K562 (cell line): ENCODE measurements around the gene SSBP2. TPM values are rescaled to one million over a fixed set of nuclear protein-coding genes. Genes with fewer than 3 reads are reported as not detected.

Experiments
- ATAC-seq: fragments of 200-7000 bp; cut with Tn5 transposase; 3 replicates; pipeline ENCODE4 v1.9.1; 2020; ENCODE audit warnings: moderate library complexity
- BruUV-seq: library from RNA; stranded (reverse); fragments of 400-500 nt; replicated peaks from 2 replicates; lab custom pipeline; 2021; lab: Mats Ljungman, UMichigan
- CTCF ChIA-PET: fragments of 300-600 bp; formaldehyde crosslinking; extraction: SDS; loops from one replicate; lab custom pipeline; 2021; ENCODE audit warnings: low intra/inter-chr PET ratio; lab: Yijun Ruan, JAX
- POLR2A ChIA-PET: fragments of 300-600, 350-650 bp; sonication (Branson Sonifier 250); formaldehyde crosslinking; extraction: SDS; loops from one replicate; lab custom pipeline; 2021; ENCODE audit warnings: antibody characterized with exemption, inconsistent platforms; lab: Yijun Ruan, JAX
- DNase-seq, 4 experiments: peaks; one replicate each; pipeline versions ENCODE4 v3.0.0 to v3.0.0-alpha.2; 2011 to 2018; ENCODE audit warnings: low spot score in 3 of 4, mixed read lengths in 3 of 4; ENCODE audit errors: extremely low read depth in 1 of 4
- FAIRE-seq: peaks from 2 replicates; lab custom pipeline; 2011; peaks lifted over from hg19 to GRCh38; lab: Jason Lieb, UNC
- H2AFZ ChIP-seq: 2 replicates; pipeline ENCODE4 v1.6.0; 2011; ENCODE audit warnings: low read depth, low read length, control low read depth, inconsistent platforms
- H3K27ac ChIP-seq: fragments of 200-600 bp; 3 replicates; pipeline ENCODE4 v1.8.0; 2011; ENCODE audit warnings: low read depth, mild to moderate bottlenecking, control low read depth, inconsistent platforms, low read length, moderate library complexity, mixed read lengths; ENCODE audit errors: extremely low read depth
- H3K27me3 ChIP-seq, 2 experiments: fragments of 300-600 bp in 1 of 2; 2 replicates in 1 of 2; 3 replicates in 1 of 2; pipeline versions ENCODE4 v1.6.0 to v1.8.0; 2011; ENCODE audit warnings: inconsistent platforms in 2 of 2, low read length in 2 of 2, mild to moderate bottlenecking in 1 of 2, mixed read lengths in 1 of 2, moderate library complexity in 1 of 2; ENCODE audit not compliant: control insufficient read depth in 2 of 2, insufficient read depth in 2 of 2
- H3K36me3 ChIP-seq: fragments of 300-600 bp; 3 replicates; pipeline ENCODE4 v1.8.0; 2011; ENCODE audit warnings: mild to moderate bottlenecking, low read length, inconsistent platforms; ENCODE audit not compliant: control insufficient read depth, insufficient read depth
- H3K4me1 ChIP-seq, 2 experiments: fragments of 200-600 bp in 1 of 2; replicated peaks in 1 of 2; 2 replicates in 1 of 2; 3 replicates in 1 of 2; pipeline versions ENCODE4 v1.5.1 to v1.8.0; 2011; ENCODE audit warnings: inconsistent platforms in 2 of 2, low read length in 2 of 2, mild to moderate bottlenecking in 1 of 2, mixed read lengths in 1 of 2, moderate library complexity in 1 of 2; ENCODE audit not compliant: control insufficient read depth in 2 of 2, insufficient read depth in 2 of 2
- H3K4me2 ChIP-seq: 2 replicates; pipeline ENCODE4 v1.6.1; 2011; ENCODE audit warnings: low read length, control low read depth, inconsistent platforms, mixed read lengths; ENCODE audit not compliant: insufficient read depth
- H3K4me3 ChIP-seq: fragments of 200-600 bp; sonication (generic), shearing (Covaris generic); 2 replicates; pipeline ENCODE4 v1.5.1; 2016; ENCODE audit warnings: control low read depth, inconsistent platforms
- H3K79me2 ChIP-seq: fragments of 200-600 bp; 3 replicates; pipeline ENCODE4 v1.8.0; 2011; ENCODE audit warnings: low read length, inconsistent platforms; ENCODE audit not compliant: control insufficient read depth, insufficient read depth
- H3K9ac ChIP-seq, 2 experiments: 2 replicates each; pipeline versions ENCODE4 v1.6.0 to v1.6.1; 2011; ENCODE audit warnings: low read depth in 2 of 2, low read length in 2 of 2, control low read depth in 1 of 2, inconsistent platforms in 1 of 2, mild to moderate bottlenecking in 1 of 2, mixed read lengths in 1 of 2; ENCODE audit not compliant: insufficient read depth in 1 of 2
- H3K9me1 ChIP-seq: one replicate; pipeline ENCODE4 v1.6.0; 2011; ENCODE audit warnings: inconsistent platforms, mild to moderate bottlenecking, low read length, moderate library complexity; ENCODE audit not compliant: control insufficient read depth, insufficient read depth
- H3K9me3 ChIP-seq: replicated peaks from 2 replicates; pipeline ENCODE4 v1.5.1; 2011; ENCODE audit warnings: low read depth, low read length, inconsistent platforms; ENCODE audit not compliant: control insufficient read depth, insufficient read depth
- H4K20me1 ChIP-seq: replicated peaks from 2 replicates; pipeline ENCODE4 v1.6.1; 2011; ENCODE audit warnings: low read length, inconsistent platforms, mixed read lengths; ENCODE audit not compliant: control insufficient read depth, insufficient read depth
- CBFA2T3 ChIP-seq: fragments of 450-650 bp; IDR thresholded peaks from 2 replicates; pipeline ENCODE4 v1.6.1; 2017
- CXXC5 ChIP-seq: fragments of 250-450 bp; sonication (Bioruptor Pico); IDR thresholded peaks from 2 replicates; pipeline ENCODE4 v1.8.0; 2022; ENCODE audit warnings: inconsistent platforms, mild to moderate bottlenecking, moderate library complexity
- E2F6 ChIP-seq, 2 experiments: IDR thresholded peaks; 2 replicates each; pipeline ENCODE4 v1.6.1; 2011; ENCODE audit warnings: borderline replicate concordance in 1 of 2, control low read depth in 1 of 2, low read depth in 1 of 2, low read length in 1 of 2, mild to moderate bottlenecking in 1 of 2, mixed read lengths in 1 of 2, moderate library complexity in 1 of 2; ENCODE audit not compliant: insufficient read depth in 1 of 2, insufficient read length in 1 of 2, poor library complexity in 1 of 2, severe bottlenecking in 1 of 2; ENCODE audit errors: extremely low read depth in 1 of 2
- ETV1 ChIP-seq: fragments of 450-650 bp; conservative IDR thresholded peaks from 2 replicates; pipeline ENCODE4 v1.6.1; 2016; ENCODE audit warnings: missing genetic modification characterization, control low read depth, low read depth, missing compliant biosample characterization
- FOXP1 ChIP-seq: sonication (generic); formaldehyde crosslinking; IDR thresholded peaks from 2 replicates; pipeline ENCODE4 v1.8.0; 2022; ENCODE audit warnings: mild to moderate bottlenecking, missing genetic modification reagents
- HMBOX1 ChIP-seq: sonication (generic); IDR thresholded peaks from 2 replicates; pipeline ENCODE4 v1.6.1; 2016
- KDM1A ChIP-seq, 2 experiments: fragments of 450-650 bp; IDR thresholded peaks; 2 replicates each; pipeline ENCODE4 v1.6.1; 2016; ENCODE audit warnings: mild to moderate bottlenecking in 2 of 2
- MCM7 ChIP-seq, 2 experiments: fragments of 450-650 bp; IDR thresholded peaks; 2 replicates each; pipeline ENCODE4 v1.6.1; 2016 to 2018
- MIER1 ChIP-seq: fragments of 450-650 bp; IDR thresholded peaks from 2 replicates; pipeline ENCODE4 v1.6.1; 2016; ENCODE audit warnings: antibody characterized with exemption, mild to moderate bottlenecking, low read depth
- NONO ChIP-seq, 2 experiments: fragments of 200-400 bp in 1 of 2; fragments of 450-650 bp in 1 of 2; formaldehyde crosslinking in 1 of 2; IDR thresholded peaks; 2 replicates each; pipeline ENCODE4 v1.6.1; 2017; ENCODE audit warnings: low read depth in 2 of 2, mild to moderate bottlenecking in 2 of 2, moderate library complexity in 2 of 2, low read length in 1 of 2
- NR2C1 ChIP-seq, 2 experiments: fragments of 450-650 bp; IDR thresholded peaks; 2 replicates each; pipeline ENCODE4 v1.6.1; 2017; ENCODE audit warnings: mild to moderate bottlenecking in 2 of 2, antibody characterized with exemption in 1 of 2, inconsistent platforms in 1 of 2, missing compliant biosample characterization in 1 of 2, missing genetic modification characterization in 1 of 2
- NR2C2 ChIP-seq, 2 experiments: fragments of 200-800 bp in 1 of 2; sonication (Bioruptor generic) in 1 of 2; sonication (generic) in 1 of 2; formaldehyde crosslinking in 1 of 2; IDR thresholded peaks; 2 replicates each; pipeline versions ENCODE4 v1.6.1 to v1.8.0; 2016 to 2022; ENCODE audit warnings: mild to moderate bottlenecking in 1 of 2, missing compliant biosample characterization in 1 of 2, missing genetic modification characterization in 1 of 2, missing genetic modification reagents in 1 of 2
- SMARCA4 ChIP-seq: fragments of 450-650 bp; IDR thresholded peaks from 2 replicates; pipeline ENCODE4 v1.6.1; 2016
- TEAD1 ChIP-seq, 2 experiments: fragments of 450-650 bp in 1 of 2; sonication (generic) in 1 of 2; formaldehyde crosslinking; IDR thresholded peaks; 2 replicates each; pipeline versions ENCODE4 v1.4.0 to v1.8.0; 2020 to 2022; ENCODE audit warnings: mild to moderate bottlenecking in 2 of 2, missing genetic modification reagents in 1 of 2
- TEAD4 ChIP-seq, 2 experiments: sonication (generic) in 1 of 2; formaldehyde crosslinking in 1 of 2; IDR thresholded peaks; 2 replicates each; pipeline versions ENCODE4 v1.6.1 to v1.8.0; 2012 to 2022; ENCODE audit warnings: borderline replicate concordance in 1 of 2, inconsistent platforms in 1 of 2, low read length in 1 of 2, mild to moderate bottlenecking in 1 of 2, missing genetic modification reagents in 1 of 2
- THAP12 ChIP-seq: fragments of 250-450 bp; sonication (Bioruptor Pico); IDR thresholded peaks from 2 replicates; pipeline ENCODE4 v1.9.0; 2021; ENCODE audit warnings: mild to moderate bottlenecking, inconsistent platforms
- ZC3H8 ChIP-seq: fragments of 450-650 bp; IDR thresholded peaks from 2 replicates; pipeline ENCODE4 v1.6.1; 2017
- ZNF76 ChIP-seq: fragments of 250-450 bp; sonication (Bioruptor Pico); IDR thresholded peaks from 2 replicates; pipeline ENCODE4 v1.4.0; 2020; ENCODE audit warnings: mild to moderate bottlenecking, moderate library complexity, borderline replicate concordance
- WGBS: fragments of 100-300 bp; shearing (Covaris generic); methylation state at CpG from one replicate; pipeline ENCODE4 v1.1.6; 2016; ENCODE audit warnings: low coverage, mixed read lengths; ENCODE audit not compliant: insufficient coverage; ENCODE audit errors: missing lambda C conversion rate; 5-methylcytosine and 5-hydroxymethylcytosine counted together
- in situ Hi-C: fragments of 300-500 bp; cut with MboI; formaldehyde crosslinking; loops from 4 replicates; pipeline ENCODE4 v1.15.0; 2018; ENCODE audit warnings: inconsistent platforms, mixed read lengths
- intact Hi-C: fragments of 100-400 bp; cut with micrococcal nuclease; formaldehyde crosslinking; loops from 2 replicates; pipeline ENCODE4 v1.14.2; 2022
- polyA plus RNA-seq, 8 experiments: library from polyadenylated mRNA; depleted of rRNA in 4 of 8; stranded (reverse) in 5 of 8; unstranded in 3 of 8; fragments of >200 nt; fragmentation: Nextera tagmentation in 2 of 8; fragmentation: Illumina TruSeq in 1 of 8; extraction: Ambion mirVana in 2 of 8; extraction: Trizol in 1 of 8; gene quantifications; 2 replicates each; pipeline versions ENCODE4 v1.2.1 to v1.2.3, GENCODE V29; 2011 to 2014; ENCODE audit warnings: inconsistent platforms in 1 of 8, missing spikeins in 1 of 8
- total RNA-seq, 7 experiments: library from RNA; depleted of rRNA in 6 of 7; stranded (reverse); fragments of >200 nt in 6 of 7; fragmentation: Illumina TruSeq in 2 of 7; extraction: Trizol in 2 of 7; gene quantifications; 2 replicates each; pipeline versions ENCODE4 v1.2.1 to v1.2.3, GENCODE V29; 2011 to 2021; ENCODE audit warnings: low replicate concordance in 1 of 7

SSBP2 gene
- total and polyA plus RNA-seq, 9 of the 15 experiments (the other 6 are each of a cell fraction or from before 2014, with no cell fraction given), result 22.3 to 133 (median 42.1) TPM

- H3K79me2 ChIP-seq, result peaks cover 71% of the 10 kb centered on the region
- ChIA-PET CTCF (no interaction called here), POLR2A (interaction anchor here (0.6 to 1.4 kb wide), 3 partner anchors 16 to 244 kb away, joined by 3 to 5 read pairs (median 3); no protein-coding TSS in a partner anchor)
- peak overlapping the region; percentile 49; the same call in 1 of the 2 replicates for H3K4me2 ChIP-seq
- WGBS, result under 1% methylated on average over 6 of the region's 6 CpGs
- no peaks in the 10 kb centered on the region for H3K9me1 ChIP-seq
- no peaks in the 10 kb centered on the region for H3K27me3 ChIP-seq
- H2AFZ ChIP-seq, result peak overlapping the region; percentile 3; the same call in 1 of the 2 replicates
- peak; percentile 12 to 58 (median 24) for DNase-seq
- peak; percentile 91 for FAIRE-seq
- H3K36me3 ChIP-seq, result no peaks in the 10 kb centered on the region
- H3K27ac ChIP-seq, result peak overlapping the region; percentile 1; the same call in 1 of the 3 replicates
- intact Hi-C loops (no loop called here), in situ Hi-C loops (no loop called here)
- ATAC-seq, result peak; percentile 68
- no peak overlapping the region for H3K9ac ChIP-seq
- no TSS peak for BruUV-seq
- peaks cover 0 to 14% of the 10 kb centered on the region in 2 experiments; a peak in 2 of 5 replicates for H3K4me1 ChIP-seq
- no peaks in the 10 kb centered on the region for H3K9me3 ChIP-seq
- no peak overlapping the region for H3K4me3 ChIP-seq
- no peaks in the 10 kb centered on the region for H4K20me1 ChIP-seq
- peak; percentile 24 to 33; a peak in 2 of 4 replicates for TF ChIP-seq KDM1A (IDR thresholded peaks at IDR 0.05)
- TF ChIP-seq ZC3H8, result no peak
- TF ChIP-seq TEAD1 (CRISPR knock-in tag; IDR thresholded peaks at IDR 0.05), result no peak
- TF ChIP-seq MCM7 (IDR thresholded peaks at IDR 0.05), result no peak
- peak; percentile 62 for TF ChIP-seq NR2C1 (IDR thresholded peaks at IDR 0.05)
- peak; percentile 56 for TF ChIP-seq NR2C1 (tag; IDR thresholded peaks at IDR 0.05)
- no peak for TF ChIP-seq ZNF76 (CRISPR knock-in tag)
- TF ChIP-seq THAP12 (CRISPR knock-in tag), result no peak
- peak; percentile 36; the same call in 1 of the 2 replicates for TF ChIP-seq ETV1 (tag)
- 0 out of 2 replicates have a peak, but pooled peaks have one; percentile 21 for TF ChIP-seq TEAD4 (IDR thresholded peaks at IDR 0.05; ENCODE audit: low read length)
- no peak for TF ChIP-seq TEAD4 (CRISPR knock-in tag; IDR thresholded peaks at IDR 0.05; ENCODE audit: borderline replicate concordance)
- TF ChIP-seq MIER1, result no peak
- TF ChIP-seq E2F6 (IDR thresholded peaks at IDR 0.05; ENCODE audit: borderline replicate concordance in 1 of 2, extremely low read depth in 1 of 2, insufficient read depth in 1 of 2, insufficient read length in 1 of 2, low read depth in 1 of 2, low read length in 1 of 2, poor library complexity in 1 of 2, severe bottlenecking in 1 of 2), result peak in 1 of 2 experiments; percentile 12
- TF ChIP-seq HMBOX1, result peak; percentile 98
- TF ChIP-seq NR2C2 (CRISPR knock-in tag; IDR thresholded peaks at IDR 0.05), result no peak
- TF ChIP-seq NR2C2 (tag; IDR thresholded peaks at IDR 0.05), result peak; percentile 65
- TF ChIP-seq CBFA2T3, result peak; percentile 34
- TF ChIP-seq CXXC5 (CRISPR knock-in tag), result peak; percentile 30
- no peak for TF ChIP-seq NONO (IDR thresholded peaks at IDR 0.05; ENCODE audit: low read depth in 2 of 2, low read length in 1 of 2)
- TF ChIP-seq FOXP1, result no peak
- TF ChIP-seq SMARCA4, result peak; percentile 59
These were observed 32.6 kb downstream of the SSBP2 start for GRCh38 chr5:81718300-81718699.
